ENCODE data around the gene PGRMC2.

Gene PGRMC2

GRCh38 chr4:128281354-128281753 is 6.3 kb downstream of the PGRMC2 start:
- Histone ChIP-seq H3K4me1 (peaks cover 0 to 38% (median 14%) of the 10 kb centered on the region in 4 donors), H3K36me3 (no peaks in the 10 kb centered on the region), H3K4me3 (no peak overlapping the region), H3K9me3 (no peaks in the 10 kb centered on the region), H3K27ac (no peak overlapping the region), H3K27me3 (no peaks in the 10 kb centered on the region)
- intact Hi-C loops (cut with DNase I; ENCODE audit: low total_unique reads): loop anchor here (10.0 kb wide), 1 partner anchor 273 kb away; no protein-coding TSS in a partner anchor
- no peak for DNase-seq
- no peak for TF ChIP-seq CTCF (IDR thresholded peaks at IDR 0.05)

GRCh38 chr4:128279624-128280225 is 7.9 kb downstream of the PGRMC2 start:
- no peak overlapping the region for H3K4me3 ChIP-seq
- TF ChIP-seq CTCF (IDR thresholded peaks at IDR 0.05): no peak
- no peaks in the 10 kb centered on the region for H3K27me3 ChIP-seq
- H3K4me1 ChIP-seq: peaks cover 0 to 35% (median 6%) of the 10 kb centered on the region in 4 donors
- H3K27ac ChIP-seq: no peak overlapping the region
- no peaks in the 10 kb centered on the region for H3K9me3 ChIP-seq
- no peak for DNase-seq
- H3K36me3 ChIP-seq: no peaks in the 10 kb centered on the region
- intact Hi-C loops (cut with DNase I; ENCODE audit: low total_unique reads): loop anchor here (10.0 kb wide), 1 partner anchor 275 kb away; no protein-coding TSS in a partner anchor

DNA sequence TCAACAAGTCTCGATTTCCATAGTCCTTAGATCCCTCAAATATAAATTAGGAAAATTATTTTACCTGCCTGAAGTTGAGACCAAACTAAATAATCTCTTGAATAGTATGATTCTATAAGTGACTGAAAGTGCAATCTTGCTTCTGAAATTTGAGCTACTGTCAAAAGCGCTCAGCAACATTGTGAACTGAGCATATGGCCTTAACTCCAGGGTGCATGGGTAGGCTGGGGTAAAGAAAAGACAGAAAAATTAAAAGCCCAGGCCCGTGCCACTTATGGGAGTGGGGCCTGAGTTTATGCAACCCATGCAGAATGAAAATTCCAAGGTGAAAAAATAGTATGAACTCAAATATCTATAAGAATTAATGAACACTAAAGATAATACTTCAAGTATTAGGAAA is 9.8 kb downstream of the PGRMC2 start:
- TF ChIP-seq CTCF (IDR thresholded peaks at IDR 0.05): no peak
- Histone ChIP-seq H3K27ac (no peak overlapping the region), H3K4me1 (peaks cover 0 to 26% (median 6%) of the 10 kb centered on the region in 4 donors), H3K4me3 (no peak overlapping the region), H3K27me3 (no peaks in the 10 kb centered on the region), H3K9me3 (no peaks in the 10 kb centered on the region), H3K36me3 (no peaks in the 10 kb centered on the region)
- intact Hi-C loops (cut with DNase I; ENCODE audit: low total_unique reads): no loop called here
- no peak for DNase-seq

- H3K36me3 ChIP-seq: peaks cover 13 to 19% (median 14%) of the 10 kb centered on the region in 3 donors
- TF ChIP-seq CTCF (IDR thresholded peaks at IDR 0.05): no peak
- no peaks in the 10 kb centered on the region for H3K9me3 ChIP-seq
- no peak overlapping the region for H3K27ac ChIP-seq
- no peak for DNase-seq
- H3K4me3 ChIP-seq: no peak overlapping the region
- no peaks in the 10 kb centered on the region for H3K27me3 ChIP-seq
- H3K4me1 ChIP-seq: peaks cover 0 to 26% (median 3%) of the 10 kb centered on the region in 4 donors
- intact Hi-C loops (cut with DNase I; ENCODE audit: low total_unique reads): no loop called here
These were observed 12.3 kb downstream of the PGRMC2 start for GRCh38 chr4:128275346-128275745.

DNA sequence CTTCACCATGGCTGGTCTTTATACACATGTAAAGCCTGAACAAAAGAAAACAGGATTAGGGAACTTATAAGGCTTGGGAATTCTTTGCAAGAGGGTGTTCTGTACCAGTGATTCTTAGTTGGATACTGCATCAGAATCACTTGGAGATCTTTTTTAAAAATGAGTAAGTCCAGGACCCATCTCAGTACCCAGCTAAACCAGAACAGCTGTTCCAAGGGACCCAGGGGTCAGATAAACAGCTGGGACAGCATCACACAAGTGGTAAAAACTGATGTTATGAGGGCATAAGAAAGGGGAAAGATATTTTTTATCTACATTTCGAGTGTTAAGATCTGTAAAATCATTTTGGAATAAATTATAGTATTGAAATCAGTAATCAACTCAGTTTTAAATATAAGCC is 16.1 kb downstream of the PGRMC2 start:
- Histone ChIP-seq H3K36me3 (peaks cover 19 to 32% (median 24%) of the 10 kb centered on the region in 3 donors), H3K4me1 (peaks cover 0 to 14% (median 3%) of the 10 kb centered on the region in 4 donors), H3K9me3 (no peaks in the 10 kb centered on the region), H3K27me3 (no peaks in the 10 kb centered on the region), H3K27ac (no peak overlapping the region), H3K4me3 (no peak overlapping the region)
- no peak for DNase-seq
- TF ChIP-seq CTCF (IDR thresholded peaks at IDR 0.05): no peak
- intact Hi-C loops (cut with DNase I; ENCODE audit: low total_unique reads): no loop called here

Data from tibial artery (tissue), 4 donors.